Heart right ventricle (tissue), 16 donors: ENCODE data around the gene UBAP2. TPM values are rescaled to one million over a fixed set of nuclear protein-coding genes. Genes with fewer than 3 reads are reported as not detected.

ENCODE experiments used
- ATAC-seq, 8 donors: fragments of 200-7000 bp; cut with Tn5 transposase; one replicate each; pipeline ENCODE4 v1.9.1; 2020; ENCODE audit warnings: mild to moderate bottlenecking in 8 of 8, moderate library complexity in 8 of 8, moderate number of reproducible peaks in 1 of 8
- DNase-seq, 2 donors: peaks; one replicate each; pipeline ENCODE4 v3.0.0-alpha.2; 2020
- H3K27ac ChIP-seq, 10 donors: fragments of 200-600 bp; sonication (generic) in 2 of 10; one replicate each; pipeline versions ENCODE4 v1.5.0 to v1.8.0; 2020 to 2022; ENCODE audit warnings: mild to moderate bottlenecking in 3 of 10
- H3K27me3 ChIP-seq, 7 donors: fragments of 200-600 bp; one replicate each; pipeline ENCODE4 v1.8.0; 2021 to 2022; ENCODE audit warnings: mild to moderate bottlenecking in 2 of 7
- H3K36me3 ChIP-seq, 9 donors: fragments of 200-600 bp; sonication (generic) in 1 of 9; one replicate each; pipeline versions ENCODE4 v1.5.0 to v1.8.0; 2020 to 2022; ENCODE audit warnings: mild to moderate bottlenecking in 2 of 9
- H3K4me1 ChIP-seq, 9 donors: fragments of 200-600 bp; sonication (generic) in 1 of 9; one replicate each; pipeline versions ENCODE4 v1.5.0 to v1.8.0; 2020 to 2022; ENCODE audit warnings: mild to moderate bottlenecking in 4 of 9
- H3K4me3 ChIP-seq, 10 donors: fragments of 200-600 bp; sonication (generic) in 2 of 10; one replicate each; pipeline versions ENCODE4 v1.5.0 to v1.8.0; 2020 to 2022; ENCODE audit warnings: mild to moderate bottlenecking in 7 of 10, moderate library complexity in 2 of 10
- H3K9me3 ChIP-seq, 11 donors: fragments of 200-600 bp in 10 of 11; sonication (generic) in 2 of 11; one replicate each; pipeline versions ENCODE4 v1.5.0 to v1.8.0; 2013 to 2022; ENCODE audit warnings: mild to moderate bottlenecking in 2 of 11, control low read depth in 1 of 11, moderate library complexity in 1 of 11
- WGBS, 2 donors: extraction: QIAGEN DNeasy Blood & Tissue Kit; methylation state at CpG; one replicate each; pipeline ENCODE4 v1.1.7; 2013; ENCODE audit warnings: inconsistent platforms in 1 of 2; 5-methylcytosine and 5-hydroxymethylcytosine counted together
- intact Hi-C, 10 donors: fragments of 100-400 bp; cut with DNase I; formaldehyde crosslinking; loops; one replicate each; pipeline versions ENCODE4 v1.11.1 to v1.14.2; 2022
- polyA plus RNA-seq, 2 donors: library from polyadenylated mRNA; stranded (reverse); fragments of 200-250 nt; gene quantifications; one replicate each; pipeline ENCODE4 v1.2.3, GENCODE V29; 2013
- total RNA-seq, 10 donors: library from RNA; stranded (reverse); fragmentation: NEBNext Ultra II Directional in 3 of 10; extraction: Animal tissue kit (Norgen Biotek cat#: 25700) in 3 of 10; gene quantifications; one replicate each; pipeline versions ENCODE4 v1.2.1 to v1.2.4, GENCODE V29; 2021 to 2023
- TF ChIP-seq, protein P1 (sequence below), 9 donors: fragments of 200-600 bp; sonication (generic) in 2 of 9; IDR thresholded peaks; one replicate each; pipeline versions ENCODE4 v1.5.0 to v1.8.0; 2021 to 2022; ENCODE audit warnings: antibody characterized with exemption in 9 of 9, mild to moderate bottlenecking in 5 of 9, moderate library complexity in 1 of 9
- donor health status: Arrhythmogenic right ventricular cardiomyopathy.
- donor health status: ischemic (EF 13 %, LVEDD 7.1; RV severe dilation, severe dysfunction).
- donor health status: healthy with polysubstance abuse.
- donor health status: DM: no; HTN: yes; CAD: no.
- donor health status: DM: no; HTN: no; CAD: no.
- donor health status: ischemic (EF 25% LVEDD 6.9; RV normal size, moderate dysfunction).
- donor health status: ischemic (EF 25% LVEDD 5.7; RV mildly dilated, moderate dysfunction).
- donor health status: healthy.
- donor health status: DM: yes; HTN: yes; CAD: no.
- donor health status: Ischemic cardiomyopathy.
- donor health status: ischemic (EF 35%, LVEDD 5.7; RV mildly dilated, moderate dysfunction).
- donor health status: nonischemic (EF 11% LVEDD 7.7; RV severe dilation, severe dysfunction).
- donor health status: DM: yes; HTN: yes; CAD: no.
- donor health status: PGD.
- donor health status: ischemic (EF 29% LVEDD 5.4; RV normal size, mild dysfunction).
- donor health status: nonischemic (EF 23%, LVEDD 6.1; RV moderate dilation, normal function).

UBAP2 gene
- total and polyA plus RNA-seq, 12 donors = 11.7 to 36.9 (median 27.8) TPM

DNA sequence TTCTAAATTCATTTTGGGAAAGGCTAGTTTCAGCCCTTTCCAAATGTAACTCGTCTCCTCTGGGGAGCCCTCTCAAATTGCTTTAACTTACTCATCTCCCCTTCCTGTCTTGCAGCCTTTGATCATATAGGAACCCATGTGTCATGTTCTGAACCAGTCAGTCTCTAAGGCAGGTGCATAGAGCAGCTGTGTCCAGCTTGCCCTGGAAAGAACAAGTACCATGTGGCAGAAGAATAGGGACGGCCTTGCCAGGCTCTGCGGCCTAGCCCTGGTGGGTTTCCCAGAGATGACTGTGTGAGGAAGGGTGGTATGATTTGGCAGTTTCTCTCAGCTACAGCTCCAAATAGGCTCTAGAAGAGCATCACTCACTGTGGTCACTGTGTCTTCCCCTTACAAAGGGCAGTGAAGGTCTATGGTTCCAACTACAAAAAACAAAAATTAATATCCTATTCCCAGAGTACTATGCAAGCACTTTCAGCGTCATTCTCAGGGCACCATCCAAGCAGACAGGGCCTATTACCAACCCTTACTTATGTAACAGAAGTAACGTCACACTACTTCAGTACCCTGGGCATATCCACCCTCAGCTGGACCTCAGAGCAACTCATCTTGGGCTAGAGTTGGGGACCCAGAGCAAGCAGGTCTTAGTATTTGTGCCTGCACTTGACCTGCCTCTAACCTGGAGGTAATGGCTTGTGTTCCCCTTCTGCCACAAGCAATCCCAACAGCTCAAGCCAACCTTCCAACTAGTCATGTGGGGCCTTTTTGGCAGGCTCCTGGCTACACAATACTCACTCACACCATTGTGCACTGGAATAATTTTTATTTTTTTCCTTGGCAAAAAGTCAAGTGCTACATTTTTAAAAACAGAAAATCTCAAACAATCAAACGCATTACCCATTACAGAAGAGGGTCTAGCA, 37.2 kb upstream of the UBAP2 start:
- intact Hi-C loops = loop anchor here in 2 of 10 donors (5.0 to 10.0 kb wide), 3 partner anchors 41 to 169 kb away; partner anchors contain the start of gene DCAF12 (in 1 of the 2)
- Histone ChIP-seq H3K4me3 (no peak overlapping the region), H3K27ac (peak overlapping the region in 7 of 10 donors; percentile 48 to 80 (median 62)), H3K9me3 (no peaks in the 10 kb centered on the region), H3K4me1 (peaks cover 0 to 40% (median 18%) of the 10 kb centered on the region in 9 donors), H3K36me3 (peaks cover 0 to 60% (median 27%) of the 10 kb centered on the region in 9 donors), H3K27me3 (no peaks in the 10 kb centered on the region)
- WGBS, 2 donors = 84 to 86% methylated on average over 6 of the region's 6 CpGs
- peak in 1 of 2 donors; percentile 25 for DNase-seq
- ATAC-seq = peak in 7 of 8 donors; percentile 24 to 70 (median 59)
- TF ChIP-seq, protein P1, sequence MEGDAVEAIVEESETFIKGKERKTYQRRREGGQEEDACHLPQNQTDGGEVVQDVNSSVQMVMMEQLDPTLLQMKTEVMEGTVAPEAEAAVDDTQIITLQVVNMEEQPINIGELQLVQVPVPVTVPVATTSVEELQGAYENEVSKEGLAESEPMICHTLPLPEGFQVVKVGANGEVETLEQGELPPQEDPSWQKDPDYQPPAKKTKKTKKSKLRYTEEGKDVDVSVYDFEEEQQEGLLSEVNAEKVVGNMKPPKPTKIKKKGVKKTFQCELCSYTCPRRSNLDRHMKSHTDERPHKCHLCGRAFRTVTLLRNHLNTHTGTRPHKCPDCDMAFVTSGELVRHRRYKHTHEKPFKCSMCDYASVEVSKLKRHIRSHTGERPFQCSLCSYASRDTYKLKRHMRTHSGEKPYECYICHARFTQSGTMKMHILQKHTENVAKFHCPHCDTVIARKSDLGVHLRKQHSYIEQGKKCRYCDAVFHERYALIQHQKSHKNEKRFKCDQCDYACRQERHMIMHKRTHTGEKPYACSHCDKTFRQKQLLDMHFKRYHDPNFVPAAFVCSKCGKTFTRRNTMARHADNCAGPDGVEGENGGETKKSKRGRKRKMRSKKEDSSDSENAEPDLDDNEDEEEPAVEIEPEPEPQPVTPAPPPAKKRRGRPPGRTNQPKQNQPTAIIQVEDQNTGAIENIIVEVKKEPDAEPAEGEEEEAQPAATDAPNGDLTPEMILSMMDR (IDR thresholded peaks at IDR 0.05) = no peak

- 26 to 33% methylated on average over 1 of the region's 1 CpG for WGBS, 2 donors
- TF ChIP-seq, protein P1 (IDR thresholded peaks at IDR 0.05) = no peak
- Histone ChIP-seq H3K4me1 (peaks cover 0 to 40% (median 18%) of the 10 kb centered on the region in 9 donors), H3K4me3 (no peak overlapping the region), H3K27ac (peak overlapping the region in 9 of 10 donors; percentile 10 to 80 (median 61)), H3K27me3 (no peaks in the 10 kb centered on the region), H3K9me3 (no peaks in the 10 kb centered on the region), H3K36me3 (peaks cover 0 to 47% (median 19%) of the 10 kb centered on the region in 9 donors)
- DNase-seq = peak in 1 of 2 donors; percentile 27
- intact Hi-C loops = loop anchor here in 1 of 10 donors (10.0 kb wide), 1 partner anchor 170 kb away; no protein-coding TSS in a partner anchor
- ATAC-seq = peak; percentile 55 to 83 (median 60)
These were observed 35.9 kb upstream of the UBAP2 start for GRCh38 chr9:34084562-34084961.

DNA sequence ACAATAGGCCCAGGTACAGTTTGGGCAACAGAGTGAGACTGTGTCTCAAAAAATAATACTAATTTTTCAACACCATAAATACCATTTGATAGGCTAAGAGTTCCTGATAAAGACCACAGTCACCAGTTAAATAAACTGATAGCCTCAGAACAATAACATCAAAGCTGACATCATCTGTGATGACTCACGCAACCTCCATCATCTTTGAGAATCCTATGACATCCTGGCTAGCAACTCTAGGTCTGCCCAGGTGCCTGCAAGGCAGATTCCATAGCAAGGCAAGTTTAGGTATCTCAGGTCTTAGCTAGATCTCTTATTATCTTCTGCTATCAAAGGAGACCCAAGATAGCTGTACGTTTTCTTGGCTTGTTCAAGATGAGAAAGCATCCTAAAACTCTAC, 30.5 kb upstream of the UBAP2 start:
- ATAC-seq (no peak), DNase-seq (no peak)
- TF ChIP-seq, protein P1 (IDR thresholded peaks at IDR 0.05) = no peak
- no peaks in the 10 kb centered on the region for H3K9me3 ChIP-seq
- no peaks in the 10 kb centered on the region for H3K27me3 ChIP-seq
- 81 to 88% methylated on average over 2 of the region's 2 CpGs for WGBS, 2 donors
- intact Hi-C loops = loop anchor here in 5 of 10 donors (10.0 kb wide), 4 partner anchors 64 to 264 kb away; partner anchors contain the start of gene UBE2R2 (in 2 of the 5)
- peaks cover 0 to 8% (median 4%) of the 10 kb centered on the region in 9 donors for H3K4me1 ChIP-seq
- H3K4me3 ChIP-seq = no peak overlapping the region
- H3K27ac ChIP-seq = no peak overlapping the region
- H3K36me3 ChIP-seq = no peaks in the 10 kb centered on the region

DNA sequence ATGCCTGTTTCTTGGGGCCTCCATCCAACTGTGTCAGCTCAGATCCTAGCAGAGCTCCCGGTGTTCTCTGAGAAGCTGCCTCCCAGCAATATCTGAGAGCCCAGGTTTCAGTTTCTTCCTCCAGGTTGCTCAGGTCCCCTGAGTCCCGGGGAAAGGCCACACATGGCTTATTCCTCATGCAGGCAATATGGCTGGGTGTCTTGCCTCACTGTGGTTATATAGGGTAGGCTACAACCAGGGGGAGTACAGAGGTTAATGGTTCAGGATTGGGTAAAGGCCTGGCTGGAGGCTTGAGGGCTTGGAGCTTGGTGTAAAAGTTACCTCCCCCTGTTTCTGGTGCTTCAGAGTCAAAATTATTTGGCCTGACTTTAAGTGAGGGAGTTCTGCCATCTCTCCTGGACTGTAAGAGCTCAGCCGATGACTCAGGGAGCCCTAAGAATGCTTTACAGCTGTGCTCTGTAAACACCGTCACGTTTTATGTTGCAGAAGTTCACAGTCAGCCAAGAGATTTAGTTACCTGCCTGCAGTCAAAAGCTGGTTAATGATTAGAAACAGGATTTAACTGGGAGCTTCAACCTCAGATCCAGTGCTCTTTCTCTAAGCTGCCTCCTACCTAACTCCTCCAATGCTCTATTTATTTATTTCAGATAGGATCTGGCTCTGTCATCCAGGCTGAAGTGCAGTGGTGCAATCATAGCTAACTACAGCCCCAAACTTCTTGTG, 24.3 kb upstream of the UBAP2 start:
- H3K9me3 ChIP-seq = no peaks in the 10 kb centered on the region
- H3K4me3 ChIP-seq = no peak overlapping the region
- DNase-seq (no peak), ATAC-seq (peak in 4 of 8 donors; percentile 26 to 69 (median 52))
- no peaks in the 10 kb centered on the region for H3K36me3 ChIP-seq
- TF ChIP-seq, protein P1 (IDR thresholded peaks at IDR 0.05) = no peak
- peak overlapping the region in 2 of 10 donors; percentile 8 to 10 for H3K27ac ChIP-seq
- H3K4me1 ChIP-seq = peaks cover 0 to 6% (median 0%) of the 10 kb centered on the region in 9 donors
- intact Hi-C loops = loop anchor here in 7 of 10 donors (2.0 to 10.0 kb wide), 7 partner anchors 20 to 258 kb away; partner anchors contain the start of gene UBE2R2 (in 3 of the 7)
- 62 to 69% methylated on average over 5 of the region's 5 CpGs for WGBS, 2 donors
- no peaks in the 10 kb centered on the region for H3K27me3 ChIP-seq
